MG63 (cell line): ENCODE measurements around the gene ATP8A1. TPM values are rescaled to one million over a fixed set of nuclear protein-coding genes. Genes with fewer than 3 reads are reported as not detected.
A peak's percentile ranks its signal among the peaks of the same experiment; 100 is the strongest.

Source experiments
- DNase-seq: peaks from one replicate; pipeline ENCODE4 v3.0.0-alpha.2; 2020
- H3K27me3 ChIP-seq: fragments of 250-450 bp; sonication (Bioruptor Pico); 2 replicates; pipeline ENCODE4 v1.5.1; 2020; ENCODE audit warnings: mild to moderate bottlenecking, moderate library complexity
- H3K36me3 ChIP-seq: fragments of 250-450 bp; sonication (Bioruptor Pico); 2 replicates; pipeline ENCODE4 v1.5.1; 2020; ENCODE audit warnings: mild to moderate bottlenecking, moderate library complexity
- H3K4me3 ChIP-seq: fragments of 250-450 bp; sonication (Bioruptor Pico); 2 replicates; pipeline ENCODE4 v1.5.1; 2020; ENCODE audit warnings: mild to moderate bottlenecking, moderate library complexity
- H3K9me3 ChIP-seq: fragments of 250-450 bp; sonication (Bioruptor Pico); 2 replicates; pipeline ENCODE4 v1.5.1; 2020; ENCODE audit warnings: mild to moderate bottlenecking, moderate library complexity
- total RNA-seq: library from RNA; depleted of rRNA; stranded (reverse); fragments of >200 nt; shearing (Covaris generic); gene quantifications from 2 replicates; pipeline ENCODE4 v1.2.3, GENCODE V29; 2014; ENCODE audit warnings: low replicate concordance

Gene ATP8A1
- total RNA-seq, 1 experiment from 2014 or later, result 0.10 TPM

DNA sequence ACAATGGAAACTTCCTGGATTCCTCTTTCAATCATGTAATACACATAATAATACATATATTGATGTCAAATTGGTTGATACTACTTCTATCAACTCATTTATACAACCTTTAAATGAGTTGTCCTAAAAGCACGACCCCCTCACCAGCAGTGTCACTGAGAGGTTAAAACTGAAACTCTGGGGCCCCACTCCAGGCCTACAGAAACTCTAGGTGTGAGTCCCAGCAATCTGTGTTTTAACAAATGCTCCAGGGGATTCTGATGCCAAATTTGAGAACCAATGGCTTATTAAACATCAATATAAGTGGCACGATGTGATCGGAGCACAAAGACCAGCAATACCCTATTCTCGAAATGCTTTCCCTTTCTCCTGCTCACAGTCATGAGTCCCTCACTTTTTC lies 47.9 kb downstream of the ATP8A1 start:
- H3K36me3 ChIP-seq, result no peaks in the 10 kb centered on the region
- H3K27me3 ChIP-seq, result no peaks in the 10 kb centered on the region; the same call in 1 of the 2 replicates
- no peak overlapping the region for H3K4me3 ChIP-seq
- H3K9me3 ChIP-seq, result no peaks in the 10 kb centered on the region
- DNase-seq, result no peak

DNA sequence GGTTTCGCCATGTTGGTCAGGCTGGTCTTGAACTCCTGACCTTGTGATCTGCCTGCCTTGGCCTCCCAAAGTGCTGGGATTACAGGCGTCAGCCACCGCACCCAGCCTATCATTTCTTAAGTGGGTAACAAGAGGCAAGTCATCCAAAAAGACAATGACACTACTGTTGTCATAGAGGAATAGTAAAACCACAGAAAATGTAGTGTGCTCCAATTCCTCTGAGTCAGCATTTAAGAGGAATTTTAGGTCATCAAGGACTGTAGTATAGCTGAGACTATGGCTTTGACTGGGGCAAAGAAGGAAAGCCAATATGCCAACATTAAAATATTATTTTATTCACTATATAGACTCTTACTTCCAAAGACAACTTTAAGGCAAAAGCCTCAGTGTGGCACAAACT lies 48.4 kb downstream of the ATP8A1 start:
- DNase-seq, result no peak

DNA sequence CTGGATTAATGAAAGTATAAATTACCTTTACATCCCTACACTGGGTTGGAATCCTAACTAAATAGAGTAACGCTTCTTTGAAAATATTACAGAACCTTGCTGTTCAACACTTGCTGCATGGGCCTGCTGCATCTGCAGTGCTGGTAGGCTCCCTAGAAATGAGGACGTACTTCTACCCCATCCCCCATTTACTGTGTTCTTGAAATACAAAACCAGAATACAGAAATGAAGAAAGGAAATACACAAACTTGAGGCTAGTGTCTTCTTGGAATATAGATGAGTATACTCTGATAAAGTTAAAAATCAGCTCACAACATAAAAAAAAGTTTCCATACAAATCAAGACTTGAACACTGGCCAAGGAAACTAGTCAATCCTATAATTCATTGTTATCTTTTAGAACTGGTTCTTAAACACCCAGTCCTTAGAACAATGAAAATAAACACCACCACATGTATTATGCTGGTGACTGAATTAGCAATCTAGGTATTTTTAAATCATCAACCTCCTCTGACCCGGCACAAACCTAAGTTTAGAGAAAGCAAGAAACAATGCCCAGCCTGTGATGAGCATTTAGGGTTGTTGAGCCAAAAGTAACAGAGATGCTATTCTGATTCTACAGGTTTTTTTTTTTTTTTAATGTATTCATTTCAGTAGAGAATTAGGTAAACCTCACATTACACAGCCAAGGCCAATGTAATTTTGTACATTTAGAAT lies 49.7 kb downstream of the ATP8A1 start:
- no peaks in the 10 kb centered on the region for H3K36me3 ChIP-seq
- H3K4me3 ChIP-seq, result no peak overlapping the region
- no peaks in the 10 kb centered on the region; the same call in 1 of the 2 replicates for H3K27me3 ChIP-seq
- no peak for DNase-seq
- no peaks in the 10 kb centered on the region for H3K9me3 ChIP-seq

More for the DNA sequence above, 48.4 kb downstream of the ATP8A1 start:
- Histone ChIP-seq H3K4me3 (no peak overlapping the region), H3K36me3 (no peaks in the 10 kb centered on the region), H3K27me3 (no peaks in the 10 kb centered on the region; the same call in 1 of the 2 replicates), H3K9me3 (no peaks in the 10 kb centered on the region)

DNA sequence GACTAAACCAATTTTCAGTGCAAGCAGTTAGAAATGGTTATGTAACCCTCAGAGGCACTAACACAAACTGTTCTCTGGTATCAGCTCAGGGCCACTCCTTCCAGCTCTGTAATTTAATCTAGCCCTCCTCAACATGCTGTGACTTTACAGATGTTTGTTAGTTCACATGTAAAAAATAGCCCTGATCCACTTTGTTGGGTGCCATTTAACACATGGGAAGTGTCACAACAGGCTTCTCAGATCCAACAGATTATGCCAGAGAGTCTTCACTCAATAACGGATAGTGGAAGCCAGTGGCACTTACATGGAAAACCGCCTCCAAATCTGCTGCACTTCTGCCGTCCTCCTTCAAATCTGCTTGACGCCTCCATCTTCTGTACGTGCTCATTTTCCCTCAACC lies 51.6 kb downstream of the ATP8A1 start:
- H3K36me3 ChIP-seq, result no peaks in the 10 kb centered on the region
- no peaks in the 10 kb centered on the region for H3K9me3 ChIP-seq
- no peaks in the 10 kb centered on the region for H3K27me3 ChIP-seq
- H3K4me3 ChIP-seq, result no peak overlapping the region
- DNase-seq, result no peak

DNA sequence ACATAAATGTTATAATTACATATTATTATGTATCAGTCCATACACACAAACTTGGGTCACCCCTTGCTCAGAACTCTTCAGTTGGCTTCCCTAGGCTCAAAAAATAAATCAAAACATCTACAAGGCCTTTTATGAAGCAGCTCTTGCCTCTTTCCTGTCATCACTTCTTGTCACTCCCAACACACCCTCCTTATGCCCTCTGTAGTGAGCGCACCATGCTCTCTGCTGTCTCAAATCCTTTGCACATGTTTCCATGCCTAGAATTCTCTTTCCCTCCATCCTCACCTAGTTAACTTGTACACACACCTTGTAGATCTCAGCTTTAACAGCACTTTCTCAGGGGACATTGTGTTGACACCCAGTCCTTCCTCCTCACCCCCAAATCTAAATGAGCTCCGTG lies 53.0 kb downstream of the ATP8A1 start:
- Histone ChIP-seq H3K36me3 (no peaks in the 10 kb centered on the region), H3K27me3 (0 out of 2 replicates have a peak, but pooled peaks cover 4% of the 10 kb centered on the region), H3K9me3 (no peaks in the 10 kb centered on the region), H3K4me3 (no peak overlapping the region)
- no peak for DNase-seq

DNA sequence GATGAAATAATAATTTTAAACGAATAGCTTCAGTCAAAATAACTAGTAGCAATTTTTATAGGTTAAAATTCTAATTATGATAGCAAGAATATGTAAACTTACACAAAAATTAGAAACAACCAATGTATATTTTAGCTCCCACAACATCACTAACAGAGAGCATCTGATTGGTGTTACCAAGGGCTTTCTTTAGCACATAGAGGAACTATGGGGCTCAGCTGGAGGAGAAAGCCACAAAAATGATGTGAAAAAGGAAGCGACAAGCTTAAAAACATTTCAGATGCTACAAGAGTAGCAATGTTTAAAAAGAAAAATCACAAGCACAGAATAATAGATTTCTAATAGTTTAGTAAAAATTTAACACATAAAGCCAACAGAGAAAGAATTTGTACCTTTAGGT lies 56.3 kb downstream of the ATP8A1 start:
- no peaks in the 10 kb centered on the region for H3K36me3 ChIP-seq
- no peaks in the 10 kb centered on the region for H3K9me3 ChIP-seq
- H3K4me3 ChIP-seq, result no peak overlapping the region
- no peak for DNase-seq
- H3K27me3 ChIP-seq, result 0 out of 2 replicates have a peak, but pooled peaks cover 8% of the 10 kb centered on the region

DNA sequence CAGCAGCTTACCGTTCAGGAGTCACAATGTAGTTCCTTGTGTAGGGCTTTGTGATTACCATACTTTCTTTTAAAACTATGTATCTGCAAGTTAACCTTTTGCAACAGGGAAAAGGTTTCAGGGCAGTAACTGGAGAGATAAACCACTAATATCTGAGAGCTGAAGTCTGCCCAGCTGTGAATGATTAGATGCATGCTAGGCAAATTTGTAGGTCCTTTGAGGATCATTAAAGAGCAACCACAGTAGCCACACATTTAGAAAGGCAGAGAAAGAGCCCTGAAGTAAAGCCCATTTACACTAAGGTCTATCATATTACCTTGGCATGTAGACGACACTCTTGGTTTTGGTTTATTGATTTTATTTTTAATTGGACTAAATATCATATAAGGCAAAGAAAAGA lies 60.0 kb downstream of the ATP8A1 start:
- DNase-seq, result no peak
- no peak overlapping the region for H3K4me3 ChIP-seq
- H3K9me3 ChIP-seq, result no peaks in the 10 kb centered on the region

DNA sequence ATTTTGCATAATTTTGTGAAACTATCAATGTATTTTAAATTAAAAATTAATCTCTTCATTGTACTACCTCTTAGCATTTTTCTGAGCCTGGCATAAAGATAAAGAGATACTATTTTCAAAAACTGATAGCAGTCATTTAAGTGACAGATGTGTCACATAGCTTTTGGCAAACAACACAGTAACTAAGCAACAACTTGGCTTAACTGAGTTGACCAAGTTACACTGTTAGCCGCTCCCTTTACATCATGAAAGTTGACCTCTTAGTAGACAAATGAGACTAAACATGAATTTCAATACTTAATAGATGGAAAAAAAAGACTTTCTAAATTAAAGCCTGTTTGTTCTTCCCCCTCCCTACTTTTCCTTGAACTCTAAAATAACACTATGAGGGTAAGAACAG lies 62.0 kb downstream of the ATP8A1 start:
- Histone ChIP-seq H3K4me3 (no peak overlapping the region), H3K27me3 (peaks cover 36% of the 10 kb centered on the region), H3K9me3 (no peaks in the 10 kb centered on the region), H3K36me3 (no peaks in the 10 kb centered on the region)
- no peak for DNase-seq

More for the DNA sequence above, 60.0 kb downstream of the ATP8A1 start:
- Histone ChIP-seq H3K36me3 (no peaks in the 10 kb centered on the region), H3K27me3 (peaks cover 25% of the 10 kb centered on the region)

DNA sequence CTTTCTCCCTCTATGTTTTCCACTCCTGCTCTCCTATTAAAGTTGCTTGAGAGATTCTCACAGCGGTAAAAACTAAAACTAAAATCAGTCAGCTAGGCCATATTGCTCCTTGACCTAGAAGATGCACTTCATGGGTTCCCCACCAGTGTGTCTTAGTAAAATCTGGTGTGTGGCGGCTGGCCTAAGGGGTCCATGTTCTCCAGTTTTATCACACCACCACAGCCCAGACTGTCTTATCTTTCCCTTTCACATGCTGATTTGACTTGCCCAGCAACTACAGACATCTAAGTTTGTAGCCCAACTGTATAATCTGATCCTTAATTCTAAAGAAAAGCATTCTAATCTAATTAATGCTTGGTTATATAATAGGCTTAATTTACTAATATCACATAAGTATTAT lies 68.0 kb downstream of the ATP8A1 start:
- no peak overlapping the region for H3K4me3 ChIP-seq
- H3K9me3 ChIP-seq, result no peaks in the 10 kb centered on the region
- H3K36me3 ChIP-seq, result no peaks in the 10 kb centered on the region
- peaks cover 21% of the 10 kb centered on the region for H3K27me3 ChIP-seq
- DNase-seq, result no peak

DNA sequence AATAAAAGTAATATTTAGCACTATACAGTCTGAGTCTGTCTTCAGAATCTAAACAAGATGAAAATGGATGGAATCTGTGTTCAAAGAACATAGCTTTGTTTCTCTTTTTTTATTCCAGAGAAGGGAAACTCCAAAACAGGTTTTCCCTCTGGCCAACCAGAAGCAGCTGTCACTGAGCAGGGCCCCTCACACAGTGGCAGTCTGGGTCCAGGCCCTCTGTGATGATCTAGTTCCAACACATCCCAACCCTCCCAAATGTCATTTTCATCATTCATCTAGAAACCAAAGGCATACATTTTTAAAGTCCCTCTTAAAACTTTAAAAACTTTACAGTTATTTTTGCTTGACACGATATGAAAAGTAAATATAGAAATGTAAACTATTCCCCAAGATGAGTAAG lies 70.1 kb downstream of the ATP8A1 start:
- DNase-seq, result no peak
- Histone ChIP-seq H3K27me3 (peaks cover 10% of the 10 kb centered on the region), H3K4me3 (no peak overlapping the region), H3K9me3 (no peaks in the 10 kb centered on the region), H3K36me3 (no peaks in the 10 kb centered on the region)

DNA sequence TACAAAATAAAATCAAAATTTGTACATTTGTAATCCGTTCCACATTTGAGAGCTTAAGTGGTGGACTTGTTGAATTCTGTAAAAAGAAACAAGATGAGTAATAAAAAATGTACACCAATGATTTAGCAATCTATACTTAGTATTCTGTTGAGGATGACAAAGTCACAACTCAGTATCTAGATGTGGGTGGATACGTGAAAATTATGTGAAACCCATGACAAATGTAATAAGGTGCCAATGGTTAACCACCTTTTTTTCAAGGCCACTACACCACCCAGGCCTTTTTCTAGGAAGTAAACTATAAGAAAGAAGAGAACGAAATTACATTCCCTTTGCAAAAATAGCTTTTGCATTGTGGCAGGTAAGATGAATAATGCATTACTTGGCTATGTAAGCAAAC lies 77.0 kb downstream of the ATP8A1 start:
- Histone ChIP-seq H3K27me3 (no peaks in the 10 kb centered on the region), H3K4me3 (no peak overlapping the region)
- DNase-seq, result no peak

DNA sequence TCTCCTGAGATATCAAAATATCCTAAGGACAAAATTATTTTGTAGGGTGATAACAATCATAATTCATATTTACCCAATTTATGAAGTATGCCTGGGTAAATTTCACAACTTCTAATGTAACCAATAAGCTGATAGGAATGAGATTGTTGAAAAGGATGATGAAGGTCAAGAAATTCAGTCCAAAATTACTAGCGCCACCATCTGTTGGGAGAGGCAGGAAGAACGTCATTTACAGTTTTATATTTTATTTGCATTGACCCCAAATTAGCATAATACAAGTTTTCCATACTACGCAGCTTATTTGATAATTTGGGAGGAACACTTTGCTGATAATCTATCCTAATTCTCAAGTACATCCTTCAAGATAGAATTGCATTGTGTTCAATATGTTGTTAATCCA lies 78.7 kb downstream of the ATP8A1 start:
- no peak for DNase-seq
- H3K27me3 ChIP-seq, result no peaks in the 10 kb centered on the region
- H3K9me3 ChIP-seq, result no peaks in the 10 kb centered on the region
- H3K4me3 ChIP-seq, result no peak overlapping the region
- H3K36me3 ChIP-seq, result no peaks in the 10 kb centered on the region

More for the DNA sequence above, 77.0 kb downstream of the ATP8A1 start:
- no peaks in the 10 kb centered on the region for H3K36me3 ChIP-seq
- no peaks in the 10 kb centered on the region for H3K9me3 ChIP-seq

DNA sequence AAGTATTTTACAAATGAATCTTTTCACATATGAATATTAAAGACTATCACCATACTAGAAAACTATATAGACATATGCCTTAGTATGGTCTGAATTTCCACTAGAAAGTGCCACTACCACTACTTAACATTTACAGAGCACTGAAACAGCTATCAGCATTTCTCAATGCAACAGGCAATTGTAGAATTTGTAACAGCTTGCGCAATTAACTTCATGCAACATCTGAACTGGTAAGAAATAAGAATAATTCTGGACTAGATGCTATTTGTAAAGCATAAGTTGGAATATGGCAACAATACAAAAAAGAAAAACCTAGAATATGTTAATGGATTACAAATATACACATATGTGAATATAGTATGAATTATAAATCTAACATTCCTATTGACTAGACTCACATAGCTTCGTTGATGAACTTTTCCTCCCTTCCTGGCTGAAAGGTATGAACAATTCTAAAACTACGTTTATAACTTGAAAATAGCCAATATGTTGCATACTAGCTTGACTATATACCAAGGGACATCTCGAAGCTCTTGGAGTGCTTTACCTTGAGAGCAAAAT lies 82.0 kb downstream of the ATP8A1 start:
- H3K27me3 ChIP-seq, result peaks cover 5% of the 10 kb centered on the region; the same call in 1 of the 2 replicates
- no peaks in the 10 kb centered on the region for H3K9me3 ChIP-seq
- H3K4me3 ChIP-seq, result no peak overlapping the region
- DNase-seq, result no peak
- no peaks in the 10 kb centered on the region for H3K36me3 ChIP-seq

DNA sequence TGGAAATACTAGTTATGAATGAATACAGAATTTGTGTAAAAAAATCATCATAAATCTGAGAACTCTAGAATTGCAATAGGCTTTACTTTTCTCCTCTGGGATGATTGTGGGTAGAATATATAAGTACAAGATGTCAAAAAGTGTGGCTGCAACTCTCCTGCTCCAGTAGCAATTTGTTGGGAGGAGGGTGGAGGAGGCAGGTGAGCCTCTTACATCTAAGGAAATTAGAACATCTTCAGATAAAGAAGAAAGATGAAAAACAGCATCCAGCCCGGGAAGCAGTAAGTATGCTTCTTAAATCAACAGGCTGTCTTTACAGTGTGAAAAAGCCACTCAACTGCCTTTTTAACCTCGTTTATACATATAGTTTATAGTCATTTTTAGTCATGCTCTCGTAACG lies 83.7 kb downstream of the ATP8A1 start:
- Histone ChIP-seq H3K36me3 (no peaks in the 10 kb centered on the region), H3K27me3 (peaks cover 5% of the 10 kb centered on the region; the same call in 1 of the 2 replicates), H3K4me3 (no peak overlapping the region), H3K9me3 (no peaks in the 10 kb centered on the region)
- no peak for DNase-seq

DNA sequence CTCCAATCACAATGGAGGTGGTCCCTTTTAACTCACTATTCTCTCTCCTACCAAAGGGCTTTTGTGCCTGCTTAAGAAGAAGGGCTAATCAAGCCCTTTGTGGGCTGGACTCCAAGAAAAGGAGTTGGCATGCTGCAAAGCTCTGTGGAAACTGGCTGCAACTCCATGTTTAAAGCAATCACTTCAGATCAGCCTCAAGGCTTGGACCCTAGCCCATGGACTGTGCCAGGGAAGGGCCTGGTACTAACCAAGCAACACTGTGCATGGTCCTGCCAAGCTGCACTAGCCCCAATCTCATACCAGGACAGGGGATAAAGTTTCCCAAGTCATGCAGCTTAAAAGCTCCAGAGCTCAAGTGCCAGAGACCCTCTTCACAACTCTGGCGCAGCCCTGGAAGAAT lies 86.7 kb downstream of the ATP8A1 start:
- Histone ChIP-seq H3K36me3 (no peaks in the 10 kb centered on the region), H3K27me3 (peaks cover 9% of the 10 kb centered on the region; the same call in 1 of the 2 replicates), H3K4me3 (no peak overlapping the region), H3K9me3 (no peaks in the 10 kb centered on the region)
- peak; percentile 94 for DNase-seq

DNA sequence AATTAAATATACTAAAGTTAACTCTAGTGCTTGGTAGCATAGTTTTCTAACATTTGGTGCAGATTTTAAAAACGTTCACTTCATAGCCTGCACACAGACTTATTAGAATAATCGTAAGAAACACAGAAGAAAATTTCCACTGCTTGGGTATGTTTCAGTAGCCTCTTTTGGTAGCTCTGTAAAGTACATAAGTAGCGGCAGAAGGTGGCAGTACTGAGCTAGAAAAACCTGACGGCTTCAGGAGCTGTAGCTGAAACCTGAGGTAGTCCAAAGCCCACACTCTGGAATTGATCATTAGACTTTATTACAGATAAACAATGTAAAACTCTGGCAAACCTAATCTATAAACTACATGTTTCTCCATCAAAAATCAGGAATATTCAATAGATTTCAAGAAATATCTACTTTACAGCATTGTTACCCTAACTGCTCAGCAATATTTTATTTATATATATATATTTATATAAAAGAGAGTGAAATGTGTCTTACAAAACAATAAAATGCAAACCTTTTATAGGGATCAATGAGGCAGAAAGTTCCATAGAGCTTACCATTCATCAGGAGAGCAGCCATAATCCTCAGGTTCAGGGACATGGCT lies 88.2 kb downstream of the ATP8A1 start:
- H3K36me3 ChIP-seq, result no peaks in the 10 kb centered on the region
- DNase-seq, result peak; percentile 60
- H3K27me3 ChIP-seq, result peaks cover 9% of the 10 kb centered on the region; the same call in 1 of the 2 replicates
- H3K9me3 ChIP-seq, result no peaks in the 10 kb centered on the region
- no peak overlapping the region for H3K4me3 ChIP-seq

DNA sequence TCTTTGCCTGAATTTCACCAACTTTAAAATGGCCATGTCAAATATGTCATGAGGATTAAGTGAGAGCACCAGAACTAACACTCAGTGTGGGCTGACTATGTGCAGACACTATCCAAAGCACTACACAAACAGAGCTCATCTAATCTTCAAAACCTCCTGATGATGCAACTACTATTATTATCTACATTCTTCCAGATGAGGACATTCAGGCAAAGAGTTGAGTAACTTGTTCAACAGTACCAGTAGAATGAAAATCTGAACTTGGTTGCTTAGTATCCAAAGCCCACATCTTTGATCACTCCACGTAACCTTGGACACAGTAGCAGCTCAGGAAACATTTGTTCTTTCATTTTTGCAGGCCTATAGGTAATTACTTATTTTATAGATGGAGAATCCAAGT lies 90.1 kb downstream of the ATP8A1 start:
- Histone ChIP-seq H3K36me3 (no peaks in the 10 kb centered on the region), H3K9me3 (no peaks in the 10 kb centered on the region), H3K27me3 (peaks cover 5% of the 10 kb centered on the region; the same call in 1 of the 2 replicates), H3K4me3 (no peak overlapping the region)
- DNase-seq, result no peak

DNA sequence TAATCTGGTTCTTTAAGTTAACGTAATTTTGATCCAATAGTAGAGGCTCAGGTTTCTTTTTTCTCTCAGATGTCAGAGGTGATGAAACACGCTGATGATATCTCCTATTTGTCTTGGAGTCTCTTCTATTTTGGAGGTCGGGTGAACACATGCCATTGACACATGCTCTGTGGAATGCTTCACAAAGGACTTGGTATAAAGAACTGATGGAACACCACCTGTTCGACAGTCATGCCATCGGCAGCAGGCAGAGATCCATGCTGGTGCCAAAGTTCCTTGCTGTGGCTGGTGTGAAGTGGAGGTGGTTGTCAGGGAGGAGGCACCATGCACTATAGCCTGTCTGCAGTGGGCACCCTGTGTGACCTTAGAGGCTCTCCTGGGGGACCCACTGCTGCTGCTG lies 94.9 kb downstream of the ATP8A1 start:
- Histone ChIP-seq H3K4me3 (no peak overlapping the region), H3K36me3 (no peaks in the 10 kb centered on the region), H3K27me3 (0 out of 2 replicates have a peak, but pooled peaks cover 3% of the 10 kb centered on the region), H3K9me3 (no peaks in the 10 kb centered on the region)
- no peak for DNase-seq
